ENCODE results near the gene GMEB2. TPM values are rescaled to one million over a fixed set of nuclear protein-coding genes. Genes with fewer than 3 reads are reported as not detected.
A peak's percentile ranks its signal among the peaks of the same experiment; 100 is the strongest.

Gene GMEB2
- total and polyA plus RNA-seq, 10 of the 15 experiments (the other 5 are each of a cell fraction or from before 2014, with no cell fraction given) = 0.08 to 15.1 (median 6.9) TPM

- FAIRE-seq (no peak), ATAC-seq (no peak), DNase-seq (ENCODE audit: low read depth, low spot score) (no peak)
- no TSS peak for BruUV-seq (replicated peaks)
- WGBS (ENCODE audit: insufficient coverage, insufficient replicate concordance, low lambda C conversion rate, missing lambda C conversion rate) = 93% methylated on average over 45 of the region's 55 CpGs
- peaks cover 16% of the 10 kb centered on the region for H3K4me1 ChIP-seq (ENCODE audit: control insufficient read depth, insufficient read depth, low read length)
- TF ChIP-seq IRF4 (IDR thresholded peaks at IDR 0.05; ENCODE audit: low read depth, low read length) (no peak), NFYA (IDR thresholded peaks at IDR 0.05; ENCODE audit: borderline replicate concordance, low read depth, low read length) (no peak)
- H3K36me3 ChIP-seq (ENCODE audit: control insufficient read depth in 2 of 2, insufficient read depth in 2 of 2, low read length in 1 of 2) = no peaks in the 10 kb centered on the region; a peak in 1 of 4 replicates
- RAD21 ChIA-PET (ENCODE audit: unreplicated experiment) = interaction anchor here (1.3 kb wide), 1 partner anchor 20 kb away, joined by 3 read pairs; no protein-coding TSS in a partner anchor
- H2AFZ ChIP-seq (ENCODE audit: control insufficient read depth, low read depth, low read length) = no peak overlapping the region
- H3K4me2 ChIP-seq (ENCODE audit: control insufficient read depth, insufficient read depth) = no peak overlapping the region
- no peak overlapping the region for H3K9ac ChIP-seq (ENCODE audit: control insufficient read depth, insufficient read depth, low read length)
- no peaks in the 10 kb centered on the region; the same call in 2 of the 3 replicates for H3K9me3 ChIP-seq (replicated peaks; ENCODE audit: control insufficient read depth, insufficient read depth, low read length)
- H3K4me3 ChIP-seq = no peak overlapping the region
- POLR2A ChIA-PET = interaction anchor here (0.9 kb wide), 1 partner anchor 12 kb away, joined by 3 read pairs; no protein-coding TSS in a partner anchor
- SMC1A ChIA-PET (ENCODE audit: uncharacterized antibody, unreplicated experiment) = interaction anchor here (0.9 to 1.1 kb wide), 2 partner anchors 9 to 14 kb away, joined by 3 read pairs; partner anchors contain the start of gene FNDC11
- no peak overlapping the region for H3K27ac ChIP-seq (ENCODE audit: control insufficient read depth, insufficient read depth)
- in situ Hi-C loops (cut with MboI) = no loop called here
- intact Hi-C loops (cut with micrococcal nuclease; ENCODE audit: unreplicated experiment) = no loop called here
- H4K20me1 ChIP-seq (ENCODE audit: control insufficient read depth, insufficient read depth) = no peaks in the 10 kb centered on the region
- no peaks in the 10 kb centered on the region for H3K27me3 ChIP-seq (replicated peaks in 1 of 2; ENCODE audit: control insufficient read depth in 2 of 2, insufficient read depth in 2 of 2, low read length in 1 of 2)
- H3K79me2 ChIP-seq (ENCODE audit: control insufficient read depth, insufficient read depth, low read length) = no peaks in the 10 kb centered on the region
- CTCF ChIA-PET = interaction anchor here (0.6 to 1.3 kb wide), 3 partner anchors 9 to 722 kb away, joined by 3 to 4 read pairs (median 3); no protein-coding TSS in a partner anchor
These were observed 63.5 kb downstream of the GMEB2 start for GRCh38 chr20:63563225-63563935.

GRCh38 chr20:63562461-63563224, 64.3 kb downstream of the GMEB2 start:
- RAD21 ChIA-PET (ENCODE audit: unreplicated experiment) = interaction anchor here (1.3 kb wide), 1 partner anchor 20 kb away, joined by 3 read pairs; no protein-coding TSS in a partner anchor
- no TSS peak for BruUV-seq (replicated peaks)
- SMC1A ChIA-PET (ENCODE audit: uncharacterized antibody, unreplicated experiment) = interaction anchor here (0.9 to 1.1 kb wide), 2 partner anchors 8 to 13 kb away, joined by 3 read pairs; partner anchors contain the start of gene FNDC11
- CTCF ChIA-PET = interaction anchor here (1.0 to 1.3 kb wide), 2 partner anchors 8 to 20 kb away, joined by 3 to 4 read pairs; no protein-coding TSS in a partner anchor
- Histone ChIP-seq H3K79me2 (ENCODE audit: control insufficient read depth, insufficient read depth, low read length) (no peaks in the 10 kb centered on the region), H3K4me1 (ENCODE audit: control insufficient read depth, insufficient read depth, low read length) (peaks cover 8% of the 10 kb centered on the region), H3K9ac (ENCODE audit: control insufficient read depth, insufficient read depth, low read length) (no peak overlapping the region), H3K27ac (ENCODE audit: control insufficient read depth, insufficient read depth) (no peak overlapping the region), H3K9me3 (replicated peaks; ENCODE audit: control insufficient read depth, insufficient read depth, low read length) (no peaks in the 10 kb centered on the region; the same call in 2 of the 3 replicates), H3K36me3 (ENCODE audit: control insufficient read depth in 2 of 2, insufficient read depth in 2 of 2, low read length in 1 of 2) (no peaks in the 10 kb centered on the region; a peak in 1 of 4 replicates), H3K4me2 (ENCODE audit: control insufficient read depth, insufficient read depth) (no peak overlapping the region), H4K20me1 (ENCODE audit: control insufficient read depth, insufficient read depth) (no peaks in the 10 kb centered on the region), H3K4me3 (no peak overlapping the region), H3K27me3 (replicated peaks in 1 of 2; ENCODE audit: control insufficient read depth in 2 of 2, insufficient read depth in 2 of 2, low read length in 1 of 2) (no peaks in the 10 kb centered on the region), H2AFZ (ENCODE audit: control insufficient read depth, low read depth, low read length) (no peak overlapping the region)
- ATAC-seq = peak; percentile 54
- TF ChIP-seq PAX5 (IDR thresholded peaks at IDR 0.05; ENCODE audit: borderline replicate concordance, low read depth, low read length) = peak; percentile 73; the same call in 1 of the 2 replicates
- TF ChIP-seq BHLHE40 (IDR thresholded peaks at IDR 0.05; ENCODE audit: borderline replicate concordance in 1 of 2, low read depth in 2 of 2, low read length in 1 of 2) = peak; percentile 29 to 75; a peak in 1 of 4 replicates
- peak; percentile 73 for TF ChIP-seq MEF2B (IDR thresholded peaks at IDR 0.05; ENCODE audit: partially characterized antibody, poor library complexity, severe bottlenecking)
- peak; percentile 62; the same call in 1 of the 2 replicates for TF ChIP-seq TCF12 (IDR thresholded peaks at IDR 0.05; ENCODE audit: low read depth, low read length)
- no peak for TF ChIP-seq ZBED1 (IDR thresholded peaks at IDR 0.05; ENCODE audit: borderline replicate concordance)
- TF ChIP-seq IKZF1 (conservative IDR thresholded peaks at IDR 0.05) = 0 out of 2 replicates have a peak, but pooled peaks have one; percentile 32
- no peak for TF ChIP-seq CHD1 (IDR thresholded peaks at IDR 0.05; ENCODE audit: low read depth, low read length)
- intact Hi-C loops (cut with micrococcal nuclease; ENCODE audit: unreplicated experiment) = no loop called here
- no peak for FAIRE-seq
- WGBS (ENCODE audit: insufficient coverage, insufficient replicate concordance, low lambda C conversion rate, missing lambda C conversion rate) = 97% methylated on average over 44 of the region's 54 CpGs
- POLR2A ChIA-PET = interaction anchor here (0.9 kb wide), 1 partner anchor 11 kb away, joined by 3 read pairs; no protein-coding TSS in a partner anchor
- in situ Hi-C loops (cut with MboI) = no loop called here
- no peak for DNase-seq (ENCODE audit: low read depth, low spot score)
